Measurements from ENCODE around the gene ACSL4.
"Not testable (repeated sequence)": the region's sequence is repeated elsewhere in the genome, so short reads cannot be mapped to it uniquely, and the experiment has no call there.

Gene ACSL4

GRCh38 chrX:109728173-109728535 is 4.9 kb downstream of the ACSL4 start:
- Histone ChIP-seq H3K4me3 (replicated peaks; ENCODE audit: low read depth, low read length) (no peak overlapping the region), H3K27me3 (replicated peaks; ENCODE audit: control insufficient read depth, insufficient read depth, low read length) (no peaks in the 10 kb centered on the region)

GRCh38 chrX:109724971-109725370 is 8.1 kb downstream of the ACSL4 start:
- H3K36me3 ChIP-seq (ENCODE audit: control insufficient read depth, insufficient read depth, low read length); DNase-seq (ENCODE audit: extremely low read depth, insufficient read length); H3K27me3 ChIP-seq (replicated peaks; ENCODE audit: control insufficient read depth, insufficient read depth, low read length): not testable (repeated sequence)

More at GRCh38 chrX:109728173-109728535, 4.9 kb downstream of the ACSL4 start:
- TF ChIP-seq CTCF (IDR thresholded peaks at IDR 0.05; ENCODE audit: insufficient read depth, low read length, poor library complexity, severe bottlenecking), result no peak
- H3K36me3 ChIP-seq (ENCODE audit: control insufficient read depth, insufficient read depth, low read length), result no peaks in the 10 kb centered on the region
- no peak for DNase-seq (ENCODE audit: extremely low read depth, insufficient read length)

GRCh38 chrX:109720947-109721346 is 12.1 kb downstream of the ACSL4 start:
- H3K36me3 ChIP-seq (ENCODE audit: control insufficient read depth, insufficient read depth, low read length), result no peaks in the 10 kb centered on the region
- no peak for TF ChIP-seq CTCF (IDR thresholded peaks at IDR 0.05; ENCODE audit: insufficient read depth, low read length, poor library complexity, severe bottlenecking)

More at GRCh38 chrX:109724971-109725370, 8.1 kb downstream of the ACSL4 start:
- not testable (repeated sequence) for H3K4me3 ChIP-seq (replicated peaks; ENCODE audit: low read depth, low read length)

GRCh38 chrX:109719264-109719663 is 13.8 kb downstream of the ACSL4 start:
- no peaks in the 10 kb centered on the region for H3K27me3 ChIP-seq (replicated peaks; ENCODE audit: control insufficient read depth, insufficient read depth, low read length)

More at GRCh38 chrX:109720947-109721346, 12.1 kb downstream of the ACSL4 start:
- no peak overlapping the region for H3K4me3 ChIP-seq (replicated peaks; ENCODE audit: low read depth, low read length)
- H3K27me3 ChIP-seq (replicated peaks; ENCODE audit: control insufficient read depth, insufficient read depth, low read length), result no peaks in the 10 kb centered on the region
- DNase-seq (ENCODE audit: extremely low read depth, insufficient read length), result no peak

GRCh38 chrX:109716431-109717028 is 16.5 kb downstream of the ACSL4 start:
- H3K27me3 ChIP-seq (replicated peaks; ENCODE audit: control insufficient read depth, insufficient read depth, low read length), result no peaks in the 10 kb centered on the region
- TF ChIP-seq CTCF (IDR thresholded peaks at IDR 0.05; ENCODE audit: insufficient read depth, low read length, poor library complexity, severe bottlenecking), result no peak

More at GRCh38 chrX:109719264-109719663, 13.8 kb downstream of the ACSL4 start:
- no peak for TF ChIP-seq CTCF (IDR thresholded peaks at IDR 0.05; ENCODE audit: insufficient read depth, low read length, poor library complexity, severe bottlenecking)
- no peak for DNase-seq (ENCODE audit: extremely low read depth, insufficient read length)
- Histone ChIP-seq H3K36me3 (ENCODE audit: control insufficient read depth, insufficient read depth, low read length) (no peaks in the 10 kb centered on the region), H3K4me3 (replicated peaks; ENCODE audit: low read depth, low read length) (no peak overlapping the region)

GRCh38 chrX:109714340-109714958 is 18.6 kb downstream of the ACSL4 start:
- DNase-seq (ENCODE audit: extremely low read depth, insufficient read length), result no peak

More at GRCh38 chrX:109716431-109717028, 16.5 kb downstream of the ACSL4 start:
- Histone ChIP-seq H3K36me3 (ENCODE audit: control insufficient read depth, insufficient read depth, low read length) (no peaks in the 10 kb centered on the region; the same call in 1 of the 2 replicates), H3K4me3 (replicated peaks; ENCODE audit: low read depth, low read length) (no peak overlapping the region)
- DNase-seq (ENCODE audit: extremely low read depth, insufficient read length), result no peak

More at GRCh38 chrX:109714340-109714958, 18.6 kb downstream of the ACSL4 start:
- no peak for TF ChIP-seq CTCF (IDR thresholded peaks at IDR 0.05; ENCODE audit: insufficient read depth, low read length, poor library complexity, severe bottlenecking)
- no peaks in the 10 kb centered on the region for H3K27me3 ChIP-seq (replicated peaks; ENCODE audit: control insufficient read depth, insufficient read depth, low read length)
- no peaks in the 10 kb centered on the region; the same call in 1 of the 2 replicates for H3K36me3 ChIP-seq (ENCODE audit: control insufficient read depth, insufficient read depth, low read length)
- no peak overlapping the region for H3K4me3 ChIP-seq (replicated peaks; ENCODE audit: low read depth, low read length)

Data from GM06990 (cell line).